ENCODE results near the gene FLAD1. TPM values are rescaled to one million over a fixed set of nuclear protein-coding genes. Genes with fewer than 3 reads are reported as not detected.

The FLAD1 gene
- total RNA-seq, 1 experiment from 2014 or later, result 22.5 TPM

DNA sequence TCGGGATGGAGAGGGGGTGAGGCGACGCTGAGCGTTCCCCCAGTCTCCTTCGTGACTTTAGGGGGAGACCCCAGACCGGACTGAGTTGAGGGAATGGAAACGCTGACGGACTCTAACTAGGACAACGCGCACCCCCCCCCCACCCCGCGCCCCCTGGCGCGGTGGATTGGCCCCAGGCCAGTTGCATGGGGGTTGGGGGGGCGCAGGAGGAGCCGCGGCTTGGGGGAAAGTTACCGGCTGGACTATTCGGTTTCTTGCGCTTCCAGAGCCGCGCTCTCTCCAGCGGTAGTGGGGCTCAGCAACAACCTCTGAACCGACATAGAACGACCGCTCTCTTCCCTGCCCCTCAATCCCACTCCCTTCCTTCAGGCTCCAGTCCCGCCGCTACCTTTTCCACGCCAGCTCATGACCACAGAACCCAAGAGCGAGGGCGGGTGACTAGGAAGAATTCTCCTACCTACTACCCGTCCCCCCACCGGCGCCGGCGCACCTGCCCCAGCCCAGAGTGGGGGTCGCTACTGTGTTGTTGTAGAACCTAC, 20.2 kb downstream of the FLAD1 start:
- DNase-seq (ENCODE audit: low read depth), result no peak

GRCh38 chr1:155003766-155004351, 20.7 kb downstream of the FLAD1 start:
- DNase-seq (ENCODE audit: low read depth), result peak; percentile 55

DNA sequence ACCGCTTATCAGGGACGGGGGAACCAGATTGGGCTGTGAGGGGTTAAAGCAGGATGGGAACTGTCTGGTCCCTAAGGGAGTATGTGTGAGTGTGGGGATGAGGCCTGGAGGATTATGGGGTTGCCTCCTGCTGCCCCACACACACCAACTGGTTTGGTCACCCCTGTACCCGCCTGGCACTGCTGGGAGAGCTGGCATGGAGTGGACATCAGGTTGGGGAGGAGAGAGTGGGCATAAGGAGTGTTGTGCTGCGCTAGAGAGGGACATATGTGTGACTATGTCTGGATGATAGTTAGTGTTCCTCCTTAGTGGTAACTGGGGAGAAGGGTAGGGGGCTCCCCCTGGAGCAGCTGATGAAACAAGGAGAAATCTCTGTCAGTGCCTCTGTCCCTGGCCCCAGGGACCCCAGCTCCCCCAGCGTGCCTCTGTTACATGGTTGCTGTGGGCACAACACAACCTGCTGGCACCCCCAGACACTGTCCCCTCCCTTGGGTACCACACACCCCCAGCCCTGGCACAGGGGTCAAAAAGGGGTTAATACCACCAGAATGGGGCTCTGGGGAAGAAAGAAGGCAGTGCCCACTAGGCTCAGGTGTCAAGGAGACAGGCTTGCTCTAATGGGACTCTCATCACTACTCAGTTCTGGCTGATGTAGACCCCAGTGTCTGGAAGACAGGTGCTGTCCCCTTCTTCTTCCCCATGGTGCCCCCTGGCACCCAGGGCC, 21.4 kb downstream of the FLAD1 start:
- DNase-seq (ENCODE audit: low read depth), result no peak

- no peak for DNase-seq (ENCODE audit: low read depth)
Measured at GRCh38 chr1:155005076-155006011, 22.2 kb downstream of the FLAD1 start.

GRCh38 chr1:155006601-155007101, 23.5 kb downstream of the FLAD1 start:
- no peak for DNase-seq (ENCODE audit: low read depth)

GRCh38 chr1:155007251-155007828, 24.2 kb downstream of the FLAD1 start:
- no peak for DNase-seq (ENCODE audit: low read depth)

- no peak for DNase-seq (ENCODE audit: low read depth)
Measured at GRCh38 chr1:155008015-155008941, 25.1 kb downstream of the FLAD1 start.

GRCh38 chr1:155009221-155009711, 26.1 kb downstream of the FLAD1 start:
- no peak for DNase-seq (ENCODE audit: low read depth)

GRCh38 chr1:155009742-155010141, 26.6 kb downstream of the FLAD1 start:
- no peak for DNase-seq (ENCODE audit: low read depth)

DNA sequence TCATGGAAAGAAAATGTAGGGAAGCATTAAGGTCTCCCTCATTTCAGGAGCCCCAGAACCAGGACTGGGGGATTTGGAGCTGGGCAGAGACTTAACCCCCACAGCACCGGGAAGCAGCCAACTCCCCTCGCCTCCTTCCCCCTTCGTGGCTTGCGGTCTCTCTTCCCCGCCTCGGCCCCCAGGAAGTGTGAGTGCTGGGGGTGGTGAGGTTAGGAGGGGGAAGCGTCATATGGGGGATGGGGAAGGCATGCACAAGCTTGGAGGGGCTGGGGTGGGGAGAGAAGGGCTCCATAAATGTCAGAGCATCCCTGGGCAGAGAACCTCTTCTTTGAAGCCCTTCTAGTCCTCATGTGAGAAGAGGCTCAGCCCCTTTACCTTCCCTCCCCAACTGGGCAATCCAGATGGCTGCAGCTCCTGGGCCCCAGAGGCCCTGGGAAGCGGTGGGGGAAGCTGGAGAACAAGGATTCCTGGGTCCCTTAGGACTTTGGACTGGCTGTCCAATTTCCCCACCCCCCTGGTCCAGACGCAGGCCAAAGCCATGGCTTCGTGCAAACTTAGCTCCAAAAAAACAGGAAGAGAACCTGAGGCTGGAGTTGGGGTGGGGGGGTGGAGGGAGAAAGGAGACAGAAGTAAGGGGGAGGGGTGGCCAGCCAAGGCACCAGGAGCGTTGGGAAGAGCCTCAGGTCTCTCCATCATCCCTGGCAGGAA, 27.2 kb downstream of the FLAD1 start:
- DNase-seq (ENCODE audit: low read depth), result no peak

GRCh38 chr1:155011004-155011416, 27.9 kb downstream of the FLAD1 start:
- no peak for DNase-seq (ENCODE audit: low read depth)

DNA sequence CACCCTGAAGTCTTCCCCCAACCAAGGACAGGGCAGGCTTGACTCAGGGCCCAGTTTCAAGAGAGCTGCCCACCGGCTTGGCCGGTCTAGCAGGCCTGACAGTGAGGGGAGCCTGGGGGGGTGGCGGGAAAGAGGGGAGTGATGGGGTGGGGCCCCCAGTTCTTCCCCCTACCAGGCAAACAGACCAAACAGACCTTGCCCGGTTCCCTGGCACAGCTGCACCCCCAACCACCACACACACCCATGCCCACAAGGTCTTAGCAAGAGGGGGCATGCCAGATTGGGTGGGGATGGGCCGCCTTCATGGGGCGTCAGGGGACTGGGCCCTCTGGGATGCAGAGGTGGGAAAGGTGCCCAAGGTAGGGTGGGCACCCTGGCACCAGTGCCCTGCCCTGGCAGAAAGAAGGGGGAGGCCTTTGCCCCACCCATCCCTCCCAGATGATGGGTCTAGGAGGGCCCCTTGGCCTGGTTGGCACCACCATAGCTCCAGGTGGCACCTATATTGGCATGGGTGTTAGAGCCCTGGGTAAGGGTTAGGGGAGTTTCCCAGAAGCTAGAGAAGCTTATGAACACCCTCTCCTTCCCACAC, 28.4 kb downstream of the FLAD1 start:
- DNase-seq (ENCODE audit: low read depth), result no peak

- peak; percentile 58 for DNase-seq (ENCODE audit: low read depth)
Measured at GRCh38 chr1:155012026-155012546, 28.9 kb downstream of the FLAD1 start.

DNA sequence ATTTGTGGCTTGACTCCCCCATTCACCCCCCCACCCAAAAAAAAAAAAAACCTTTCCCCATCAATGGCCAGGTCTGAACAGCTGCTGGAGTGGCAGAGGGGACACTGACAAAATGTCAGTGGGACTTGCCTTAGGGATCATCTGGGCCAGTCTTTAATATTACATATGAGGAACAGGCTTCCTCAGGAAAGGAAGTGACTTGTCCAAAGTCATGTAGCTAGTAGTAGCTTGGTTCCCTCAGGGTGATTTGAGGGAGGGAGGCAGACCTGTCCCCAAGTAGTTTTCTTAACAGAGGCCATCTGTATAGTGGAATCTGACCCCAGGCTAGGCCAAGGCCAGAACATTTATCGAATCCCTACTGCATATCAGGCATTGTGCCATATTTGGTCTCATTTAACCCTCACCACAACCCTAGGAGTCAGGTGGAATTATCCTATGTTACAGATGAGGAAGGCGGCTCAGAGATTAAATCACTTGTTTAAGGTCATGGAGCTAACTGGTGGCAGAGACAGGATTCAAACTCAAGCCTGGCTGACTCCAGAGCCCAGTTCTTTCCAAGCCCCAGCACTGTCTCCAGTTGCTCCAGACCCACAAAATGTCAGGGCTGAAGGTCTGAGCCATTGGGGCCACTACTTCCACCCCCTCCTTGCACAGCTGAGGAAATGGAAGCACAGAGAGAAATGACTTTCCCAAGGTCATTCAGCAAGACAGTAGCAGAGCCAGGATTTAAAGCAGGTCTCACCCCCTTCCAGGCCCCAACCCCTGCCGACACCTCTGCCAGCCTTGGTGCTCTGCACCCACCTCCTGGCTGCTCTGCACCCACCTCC, 29.8 kb downstream of the FLAD1 start:
- no peak for DNase-seq (ENCODE audit: low read depth)

- no peak for DNase-seq (ENCODE audit: low read depth)
Measured at GRCh38 chr1:155013632-155014031, 30.5 kb downstream of the FLAD1 start.

DNA sequence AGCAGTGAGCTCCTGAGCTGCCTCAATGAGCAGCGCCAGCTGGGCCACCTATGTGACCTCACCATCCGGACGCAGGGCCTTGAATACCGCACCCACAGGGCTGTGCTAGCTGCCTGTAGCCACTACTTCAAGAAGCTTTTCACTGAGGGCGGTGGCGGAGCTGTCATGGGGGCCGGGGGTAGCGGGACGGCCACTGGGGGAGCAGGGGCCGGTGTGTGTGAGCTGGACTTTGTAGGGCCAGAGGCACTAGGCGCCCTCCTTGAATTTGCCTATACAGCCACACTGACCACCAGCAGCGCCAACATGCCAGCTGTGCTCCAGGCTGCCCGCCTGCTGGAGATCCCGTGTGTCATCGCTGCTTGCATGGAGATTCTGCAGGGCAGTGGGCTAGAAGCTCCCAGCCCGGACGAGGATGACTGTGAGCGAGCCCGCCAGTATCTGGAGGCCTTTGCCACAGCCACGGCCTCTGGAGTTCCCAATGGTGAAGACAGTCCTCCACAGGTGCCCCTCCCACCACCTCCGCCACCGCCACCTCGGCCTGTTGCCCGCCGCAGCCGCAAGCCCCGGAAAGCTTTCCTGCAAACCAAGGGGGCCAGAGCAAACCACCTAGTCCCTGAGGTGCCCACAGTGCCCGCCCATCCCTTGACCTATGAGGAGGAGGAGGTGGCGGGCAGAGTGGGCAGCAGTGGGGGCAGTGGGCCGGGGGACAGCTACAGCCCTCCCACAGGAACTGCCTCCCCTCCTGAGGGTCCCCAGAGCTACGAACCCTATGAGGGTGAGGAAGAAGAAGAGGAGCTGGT, 31.8 kb downstream of the FLAD1 start:
- no peak for DNase-seq (ENCODE audit: low read depth)

DNA sequence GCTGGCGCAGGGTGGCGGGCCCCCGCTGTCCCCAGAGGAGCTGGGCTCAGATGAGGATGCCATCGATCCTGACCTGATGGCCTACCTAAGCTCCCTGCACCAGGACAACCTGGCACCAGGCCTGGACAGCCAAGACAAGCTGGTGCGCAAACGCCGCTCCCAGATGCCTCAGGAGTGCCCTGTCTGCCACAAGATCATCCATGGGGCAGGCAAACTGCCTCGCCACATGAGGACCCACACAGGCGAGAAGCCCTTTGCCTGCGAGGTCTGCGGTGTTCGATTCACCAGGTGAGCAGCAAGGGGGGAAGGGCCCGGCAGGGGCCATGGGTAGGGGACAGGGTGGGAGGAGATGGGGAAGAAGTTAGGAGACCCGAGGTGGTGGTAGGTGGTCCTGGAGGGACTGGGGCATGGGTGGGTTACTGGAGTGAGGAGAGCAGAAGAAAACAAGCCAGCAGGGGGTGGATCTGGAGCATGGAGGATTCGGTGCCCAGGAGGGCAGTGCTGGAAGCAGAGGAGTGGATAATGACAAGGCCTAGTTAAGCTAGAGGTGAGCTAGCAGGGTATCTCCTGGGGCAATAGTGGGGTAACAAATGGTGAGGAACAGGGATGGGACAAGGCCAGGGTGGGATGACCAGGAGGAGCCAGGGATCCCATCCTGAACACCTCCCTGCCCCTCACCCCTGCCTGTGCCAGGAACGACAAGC, 32.5 kb downstream of the FLAD1 start:
- no peak for DNase-seq (ENCODE audit: low read depth)
